SU-DHL-6 (cell line): ENCODE data around the gene NSMCE1.

Experiments used
- H2AFZ ChIP-seq: fragments of 200-600 bp; sonication (generic); 2 replicates; pipeline ENCODE4 v1.6.1; 2014; ENCODE audit warnings: low read depth, mild to moderate bottlenecking, moderate library complexity, mixed read lengths, antibody characterized with exemption, low read length; ENCODE audit not compliant: severe bottlenecking
- H3F3A ChIP-seq: fragments of 200-600 bp; shearing (Covaris generic); 2 replicates; pipeline ENCODE4 v1.6.0; 2016; ENCODE audit warnings: antibody characterized with exemption, mild to moderate bottlenecking; ENCODE audit not compliant: insufficient read depth
- H3K27ac ChIP-seq: fragments of 200-600 bp; sonication (generic); 2 replicates; pipeline ENCODE4 v1.5.1; 2016; ENCODE audit warnings: low read depth, mild to moderate bottlenecking, low read length, moderate library complexity, mixed read lengths
- H3K27me3 ChIP-seq: fragments of 200-600 bp; sonication (generic), shearing (Covaris generic); 2 replicates; pipeline ENCODE4 v1.6.0; 2014; ENCODE audit warnings: mild to moderate bottlenecking, low read length
- H3K36me3 ChIP-seq: fragments of 200-600 bp; sonication (generic); 2 replicates; pipeline ENCODE4 v1.6.1; 2014; ENCODE audit warnings: mild to moderate bottlenecking, low read length, mixed read lengths
- H3K4me2 ChIP-seq: fragments of 300-600, 200-600 bp; shearing (Covaris generic), sonication (generic); 2 replicates; pipeline ENCODE4 v1.6.0; 2014; ENCODE audit warnings: low read length, low read depth, mild to moderate bottlenecking; ENCODE audit not compliant: poor library complexity, severe bottlenecking
- H3K4me3 ChIP-seq: fragments of 200-600 bp; sonication (generic); 2 replicates; pipeline ENCODE4 v1.5.1; 2014; ENCODE audit warnings: antibody characterized with exemption, low read length, mild to moderate bottlenecking, mixed read lengths; ENCODE audit not compliant: insufficient read depth, poor library complexity, severe bottlenecking
- H3K79me2 ChIP-seq: fragments of 200-600 bp; sonication (generic); 2 replicates; pipeline ENCODE4 v1.6.1; 2014; ENCODE audit warnings: mild to moderate bottlenecking, low read length, moderate library complexity; ENCODE audit not compliant: insufficient read depth
- H3K9ac ChIP-seq: fragments of 200-600 bp; sonication (generic); 2 replicates; pipeline ENCODE4 v1.7.0; 2014; ENCODE audit warnings: mild to moderate bottlenecking, low read length
- H3K9me2 ChIP-seq: fragments of 200-600 bp; sonication (generic); replicated peaks from 2 replicates; pipeline ENCODE4 v1.6.1; 2014; ENCODE audit warnings: low read length; ENCODE audit not compliant: insufficient read depth
- H3K9me3 ChIP-seq: fragments of 200-600 bp; sonication (generic); 2 replicates; pipeline ENCODE4 v1.6.1; 2014; ENCODE audit warnings: low read length, mixed read lengths; ENCODE audit not compliant: insufficient read depth
- H4K20me1 ChIP-seq: fragments of 200-600 bp; sonication (generic); 2 replicates; pipeline ENCODE4 v1.6.1; 2014; ENCODE audit warnings: low read depth, mild to moderate bottlenecking, antibody characterized with exemption, low read length, moderate library complexity, mixed read lengths
- EZH2phosphoT487 ChIP-seq: fragments of 200-600 bp; sonication (generic), shearing (Covaris generic); conservative IDR thresholded peaks from 2 replicates; pipeline ENCODE4 v1.6.1; 2018; ENCODE audit warnings: mild to moderate bottlenecking, antibody characterized with exemption, low read length, moderate library complexity, mixed read lengths
- TF ChIP-seq, protein P1 (sequence below): fragments of 200-600 bp; sonication (generic); IDR thresholded peaks from one replicate; pipeline ENCODE4 v1.5.1; 2017; ENCODE audit warnings: antibody characterized with exemption, mild to moderate bottlenecking, low read length, moderate library complexity; ENCODE audit not compliant: insufficient read depth, poor library complexity, severe bottlenecking

Gene NSMCE1

GRCh38 chr16:27190316-27190871 is 78.2 kb downstream of the NSMCE1 start:
- Histone ChIP-seq H3K9me2 (no peaks in the 10 kb centered on the region), H3F3A (no peaks in the 10 kb centered on the region), H3K27me3 (no peaks in the 10 kb centered on the region), H2AFZ (no peak overlapping the region), H4K20me1 (no peaks in the 10 kb centered on the region), H3K4me3 (no peak overlapping the region), H3K27ac (no peak overlapping the region), H3K36me3 (no peaks in the 10 kb centered on the region), H3K9ac (no peak overlapping the region), H3K79me2 (no peaks in the 10 kb centered on the region), H3K9me3 (no peaks in the 10 kb centered on the region), H3K4me2 (no peak overlapping the region)
- TF ChIP-seq, protein P1, sequence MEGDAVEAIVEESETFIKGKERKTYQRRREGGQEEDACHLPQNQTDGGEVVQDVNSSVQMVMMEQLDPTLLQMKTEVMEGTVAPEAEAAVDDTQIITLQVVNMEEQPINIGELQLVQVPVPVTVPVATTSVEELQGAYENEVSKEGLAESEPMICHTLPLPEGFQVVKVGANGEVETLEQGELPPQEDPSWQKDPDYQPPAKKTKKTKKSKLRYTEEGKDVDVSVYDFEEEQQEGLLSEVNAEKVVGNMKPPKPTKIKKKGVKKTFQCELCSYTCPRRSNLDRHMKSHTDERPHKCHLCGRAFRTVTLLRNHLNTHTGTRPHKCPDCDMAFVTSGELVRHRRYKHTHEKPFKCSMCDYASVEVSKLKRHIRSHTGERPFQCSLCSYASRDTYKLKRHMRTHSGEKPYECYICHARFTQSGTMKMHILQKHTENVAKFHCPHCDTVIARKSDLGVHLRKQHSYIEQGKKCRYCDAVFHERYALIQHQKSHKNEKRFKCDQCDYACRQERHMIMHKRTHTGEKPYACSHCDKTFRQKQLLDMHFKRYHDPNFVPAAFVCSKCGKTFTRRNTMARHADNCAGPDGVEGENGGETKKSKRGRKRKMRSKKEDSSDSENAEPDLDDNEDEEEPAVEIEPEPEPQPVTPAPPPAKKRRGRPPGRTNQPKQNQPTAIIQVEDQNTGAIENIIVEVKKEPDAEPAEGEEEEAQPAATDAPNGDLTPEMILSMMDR = no peak
- no peak for TF ChIP-seq EZH2phosphoT487

DNA sequence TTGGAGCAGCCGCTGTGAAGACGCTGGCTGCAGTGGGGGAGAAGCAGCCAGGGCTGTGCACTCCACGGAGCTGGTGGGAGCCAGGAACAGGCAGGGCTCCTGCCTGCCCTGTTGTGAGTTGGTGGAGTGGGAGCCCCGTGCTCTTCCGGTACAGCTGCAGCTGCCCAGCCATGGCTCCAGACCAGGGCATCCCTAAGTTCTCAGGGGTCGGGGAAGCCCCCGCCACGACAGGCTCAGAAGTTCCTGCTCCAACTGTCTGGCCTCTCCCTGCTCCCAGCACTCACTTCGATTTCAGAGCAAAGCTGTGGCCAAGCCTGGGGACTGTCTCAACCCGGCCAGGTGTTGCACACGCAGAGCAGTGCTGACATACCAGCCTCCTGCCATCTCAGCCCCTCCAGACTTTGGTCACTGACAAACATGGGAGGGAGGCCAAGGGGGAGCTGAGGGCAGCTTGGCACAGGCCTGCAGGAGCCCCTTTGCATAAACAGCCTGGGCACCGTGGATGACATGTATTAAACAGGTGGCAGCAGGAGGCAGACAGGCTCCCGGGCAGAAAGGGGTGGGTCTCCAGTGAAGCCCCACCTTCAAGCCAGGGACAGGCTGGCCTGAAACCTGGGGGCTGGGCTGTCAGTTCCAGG is 79.1 kb downstream of the NSMCE1 start:
- H3K27ac ChIP-seq = no peak overlapping the region
- TF ChIP-seq, protein P1 = no peak
- TF ChIP-seq EZH2phosphoT487 = no peak
- no peak overlapping the region for H3K4me2 ChIP-seq
- no peaks in the 10 kb centered on the region for H3K79me2 ChIP-seq
- no peak overlapping the region for H2AFZ ChIP-seq
- H3K9me3 ChIP-seq = no peaks in the 10 kb centered on the region
- no peak overlapping the region for H3K4me3 ChIP-seq
- no peaks in the 10 kb centered on the region for H3F3A ChIP-seq
- H3K9ac ChIP-seq = no peak overlapping the region
- H3K27me3 ChIP-seq = no peaks in the 10 kb centered on the region
- no peaks in the 10 kb centered on the region for H3K36me3 ChIP-seq
- no peaks in the 10 kb centered on the region for H3K9me2 ChIP-seq
- H4K20me1 ChIP-seq = no peaks in the 10 kb centered on the region

- Histone ChIP-seq H3K36me3 (no peaks in the 10 kb centered on the region), H3K4me2 (no peak overlapping the region), H3F3A (no peaks in the 10 kb centered on the region), H3K79me2 (no peaks in the 10 kb centered on the region), H4K20me1 (no peaks in the 10 kb centered on the region), H3K4me3 (no peak overlapping the region), H3K9me3 (no peaks in the 10 kb centered on the region), H2AFZ (no peak overlapping the region), H3K27ac (no peak overlapping the region), H3K9ac (no peak overlapping the region), H3K27me3 (no peaks in the 10 kb centered on the region), H3K9me2 (no peaks in the 10 kb centered on the region)
- TF ChIP-seq EZH2phosphoT487 = no peak
- TF ChIP-seq, protein P1 = no peak
These were observed 79.9 kb downstream of the NSMCE1 start for GRCh38 chr16:27188633-27189032.
